ENCODE measurements around the gene SNED1.

The SNED1 gene

DNA sequence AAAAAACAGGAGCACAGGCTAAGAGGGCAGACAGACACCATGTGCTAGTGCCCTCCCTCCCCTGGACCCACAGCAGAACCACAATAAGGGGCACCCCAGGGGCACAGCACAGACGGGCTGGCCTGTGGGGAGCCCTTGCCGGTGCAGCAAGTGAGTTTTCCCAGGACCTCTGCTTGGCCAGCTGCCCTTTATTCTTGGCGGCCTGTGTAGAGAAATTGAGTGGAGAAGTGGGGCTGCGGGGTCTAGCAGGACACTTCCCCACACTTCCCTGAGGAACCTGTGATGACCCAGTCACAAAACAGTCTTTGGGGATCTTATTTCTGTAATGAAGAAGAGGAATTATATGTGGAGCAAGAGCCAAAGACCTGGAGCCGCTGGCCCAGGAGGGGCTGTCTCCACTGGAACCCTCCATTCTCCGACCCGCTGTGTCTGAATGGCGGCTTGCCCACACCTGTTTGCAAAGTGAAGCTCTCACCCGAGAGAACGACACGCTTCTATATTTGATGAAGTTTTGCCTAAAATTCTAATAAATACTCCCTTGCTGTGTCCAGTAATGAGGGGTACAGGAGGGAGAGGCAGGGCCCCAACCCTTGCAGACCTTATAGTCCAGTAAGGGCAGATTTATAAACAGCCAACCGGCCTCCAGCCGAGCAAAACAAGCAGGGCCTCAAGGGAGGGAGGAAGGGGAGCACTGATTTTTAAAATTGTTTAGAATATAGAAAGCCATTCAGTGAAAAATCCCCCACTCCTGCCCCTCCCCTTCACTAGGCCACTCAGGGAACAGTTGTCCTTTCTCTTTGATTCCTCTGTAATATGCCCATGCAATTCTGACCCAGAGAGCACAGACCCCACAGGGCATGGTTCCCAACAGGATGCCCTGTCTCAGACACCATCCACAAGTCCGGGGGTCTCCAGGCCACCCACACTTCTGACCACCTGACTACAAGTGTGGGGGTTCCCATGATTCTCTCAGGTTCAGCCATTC is 44.7 kb upstream of the SNED1 start:
- H3K9me3 ChIP-seq, result no peaks in the 10 kb centered on the region
- no peaks in the 10 kb centered on the region for H3K36me3 ChIP-seq
- no peak overlapping the region for H3K4me3 ChIP-seq (ENCODE audit: low read depth, low read length)
- DNase-seq, result no peak
- peaks cover 8% of the 10 kb centered on the region for H3K4me1 ChIP-seq
- TF ChIP-seq, protein P1, sequence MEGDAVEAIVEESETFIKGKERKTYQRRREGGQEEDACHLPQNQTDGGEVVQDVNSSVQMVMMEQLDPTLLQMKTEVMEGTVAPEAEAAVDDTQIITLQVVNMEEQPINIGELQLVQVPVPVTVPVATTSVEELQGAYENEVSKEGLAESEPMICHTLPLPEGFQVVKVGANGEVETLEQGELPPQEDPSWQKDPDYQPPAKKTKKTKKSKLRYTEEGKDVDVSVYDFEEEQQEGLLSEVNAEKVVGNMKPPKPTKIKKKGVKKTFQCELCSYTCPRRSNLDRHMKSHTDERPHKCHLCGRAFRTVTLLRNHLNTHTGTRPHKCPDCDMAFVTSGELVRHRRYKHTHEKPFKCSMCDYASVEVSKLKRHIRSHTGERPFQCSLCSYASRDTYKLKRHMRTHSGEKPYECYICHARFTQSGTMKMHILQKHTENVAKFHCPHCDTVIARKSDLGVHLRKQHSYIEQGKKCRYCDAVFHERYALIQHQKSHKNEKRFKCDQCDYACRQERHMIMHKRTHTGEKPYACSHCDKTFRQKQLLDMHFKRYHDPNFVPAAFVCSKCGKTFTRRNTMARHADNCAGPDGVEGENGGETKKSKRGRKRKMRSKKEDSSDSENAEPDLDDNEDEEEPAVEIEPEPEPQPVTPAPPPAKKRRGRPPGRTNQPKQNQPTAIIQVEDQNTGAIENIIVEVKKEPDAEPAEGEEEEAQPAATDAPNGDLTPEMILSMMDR (IDR thresholded peaks at IDR 0.05; ENCODE audit: low read depth, low read length), result no peak
- H3K27me3 ChIP-seq, result no peaks in the 10 kb centered on the region

DNA sequence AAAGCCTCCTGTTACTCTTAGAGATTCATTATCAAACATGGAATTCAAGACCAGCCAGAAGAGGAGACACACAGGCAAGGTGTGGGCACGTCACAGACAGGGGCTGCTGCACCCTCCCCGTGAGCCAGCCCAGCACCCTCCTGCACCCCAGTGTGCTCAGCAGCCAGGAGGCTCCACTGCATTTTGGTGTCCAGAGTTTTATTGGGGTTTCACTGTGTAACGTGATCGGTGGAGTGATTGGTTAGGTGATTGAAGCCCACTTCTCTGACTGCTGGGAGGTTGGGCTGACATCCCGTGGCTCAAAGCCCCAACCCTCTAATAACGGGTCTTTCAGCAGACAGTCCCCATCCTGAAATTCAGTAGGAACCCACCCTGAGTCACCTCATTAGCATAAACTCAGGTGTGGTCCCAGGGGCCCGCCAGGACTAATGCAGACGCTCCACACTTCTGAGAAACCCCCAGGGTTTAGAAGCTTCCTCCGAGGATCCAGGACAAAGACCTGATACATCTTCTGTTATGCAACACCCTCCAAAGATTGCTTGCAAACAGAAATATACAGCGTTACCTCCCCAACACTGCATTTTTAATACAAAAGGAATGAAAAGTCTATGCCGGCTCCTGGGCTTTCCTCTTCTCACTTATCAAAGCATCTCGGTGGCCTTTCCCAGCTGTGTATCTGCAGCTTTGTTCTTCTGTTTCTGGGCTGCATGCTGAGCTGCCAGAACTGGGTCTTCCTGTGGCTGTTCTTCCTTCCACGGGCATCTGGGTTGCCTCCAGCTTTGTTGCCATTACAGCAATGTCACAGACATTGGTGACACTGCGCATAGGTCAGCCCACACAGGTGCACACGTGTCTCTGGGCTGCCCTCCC is 43.7 kb upstream of the SNED1 start:
- Histone ChIP-seq H3K4me1 (peaks cover 8% of the 10 kb centered on the region), H3K9me3 (no peaks in the 10 kb centered on the region), H3K36me3 (no peaks in the 10 kb centered on the region), H3K27me3 (no peaks in the 10 kb centered on the region), H3K4me3 (ENCODE audit: low read depth, low read length) (no peak overlapping the region)
- TF ChIP-seq, protein P1 (IDR thresholded peaks at IDR 0.05; ENCODE audit: low read depth, low read length), result no peak
- DNase-seq, result peak; percentile 16

DNA sequence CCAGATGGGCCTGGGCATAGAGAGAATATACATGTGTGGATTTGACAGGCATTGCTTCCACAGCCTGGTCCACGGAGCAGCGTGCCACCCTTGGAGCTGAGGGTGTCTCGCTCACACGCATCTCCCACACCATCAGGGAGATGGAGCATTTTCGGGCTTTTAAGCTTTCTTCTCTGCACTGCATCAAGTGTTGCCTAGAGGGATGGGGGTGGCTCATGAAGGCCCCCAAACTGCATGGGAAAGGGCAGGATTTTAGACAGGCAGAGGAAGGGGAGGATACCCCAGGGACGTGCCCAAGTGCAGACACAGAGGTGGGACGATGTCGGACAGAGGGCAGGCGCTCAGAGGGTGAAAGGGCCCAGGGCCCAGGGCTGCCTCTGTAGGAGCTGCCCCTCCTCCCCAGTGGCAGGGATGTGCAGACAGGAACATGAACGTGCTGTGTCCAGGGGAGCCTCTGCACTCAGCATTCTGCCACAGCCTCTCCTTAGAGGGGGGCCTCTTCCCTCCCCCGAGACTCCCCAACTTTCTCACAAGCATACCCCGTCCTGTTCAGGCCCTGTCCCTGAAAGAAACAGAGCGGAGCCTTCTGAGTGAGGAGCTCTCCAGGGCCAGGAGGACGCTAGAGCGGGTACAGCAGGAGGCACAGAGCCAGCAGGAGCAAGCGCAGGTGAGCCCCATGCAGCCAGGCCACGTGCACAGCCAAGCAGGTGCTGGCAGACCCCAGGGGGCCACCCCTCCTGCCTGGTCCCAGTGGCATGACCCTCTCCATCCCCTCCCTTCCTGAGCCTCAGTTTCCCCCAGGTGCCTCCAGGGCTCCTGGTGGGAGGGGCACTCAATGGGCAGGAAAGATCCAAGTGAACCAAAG is 42.9 kb upstream of the SNED1 start:
- no peak for DNase-seq
- H3K36me3 ChIP-seq, result no peaks in the 10 kb centered on the region
- TF ChIP-seq, protein P1 (IDR thresholded peaks at IDR 0.05; ENCODE audit: low read depth, low read length), result no peak
- no peaks in the 10 kb centered on the region for H3K9me3 ChIP-seq
- peaks cover 13% of the 10 kb centered on the region for H3K4me1 ChIP-seq
- no peak overlapping the region for H3K4me3 ChIP-seq (ENCODE audit: low read depth, low read length)
- no peaks in the 10 kb centered on the region for H3K27me3 ChIP-seq

DNA sequence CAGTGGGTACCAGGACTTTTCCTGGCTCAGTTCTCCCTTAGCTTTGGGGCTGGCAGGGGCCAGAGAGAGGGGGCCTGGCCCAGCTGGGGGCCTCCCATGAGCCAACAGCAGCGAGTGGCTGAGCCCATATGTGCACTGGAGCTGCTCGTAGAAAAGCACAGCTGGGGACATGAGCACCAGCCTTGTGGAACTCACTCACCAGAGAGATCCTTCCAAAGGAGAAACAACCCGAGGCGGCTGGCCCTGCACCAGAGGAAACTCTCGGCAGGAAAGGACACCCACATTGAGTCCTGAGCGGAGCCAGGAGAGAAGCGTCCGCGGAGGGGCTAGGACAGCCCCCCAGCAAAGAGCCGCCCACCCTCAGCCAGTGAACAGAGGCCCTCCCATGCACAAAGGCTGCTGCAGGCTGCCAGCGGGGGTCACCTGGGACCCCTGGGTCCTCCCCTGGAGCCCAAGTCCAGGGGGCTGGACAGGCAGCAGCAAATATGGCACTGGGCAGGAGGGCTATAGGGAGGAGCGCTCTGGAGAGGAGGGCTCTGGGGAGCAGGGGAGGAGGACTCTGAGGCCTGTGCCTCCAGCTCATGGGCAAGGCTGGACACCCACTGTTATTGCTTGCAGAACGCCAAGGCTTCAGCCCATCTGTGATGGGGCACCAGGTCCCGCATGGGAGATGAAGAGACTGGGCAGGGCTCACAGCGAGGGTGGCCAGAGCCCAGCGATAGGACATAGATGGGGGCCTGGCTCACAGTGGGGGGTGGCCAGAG is 42.1 kb upstream of the SNED1 start:
- no peak overlapping the region for H3K4me3 ChIP-seq (ENCODE audit: low read depth, low read length)
- H3K27me3 ChIP-seq, result no peaks in the 10 kb centered on the region
- no peaks in the 10 kb centered on the region for H3K9me3 ChIP-seq
- TF ChIP-seq, protein P1 (IDR thresholded peaks at IDR 0.05; ENCODE audit: low read depth, low read length), result no peak
- peaks cover 14% of the 10 kb centered on the region for H3K4me1 ChIP-seq
- no peak for DNase-seq
- H3K36me3 ChIP-seq, result no peaks in the 10 kb centered on the region

DNA sequence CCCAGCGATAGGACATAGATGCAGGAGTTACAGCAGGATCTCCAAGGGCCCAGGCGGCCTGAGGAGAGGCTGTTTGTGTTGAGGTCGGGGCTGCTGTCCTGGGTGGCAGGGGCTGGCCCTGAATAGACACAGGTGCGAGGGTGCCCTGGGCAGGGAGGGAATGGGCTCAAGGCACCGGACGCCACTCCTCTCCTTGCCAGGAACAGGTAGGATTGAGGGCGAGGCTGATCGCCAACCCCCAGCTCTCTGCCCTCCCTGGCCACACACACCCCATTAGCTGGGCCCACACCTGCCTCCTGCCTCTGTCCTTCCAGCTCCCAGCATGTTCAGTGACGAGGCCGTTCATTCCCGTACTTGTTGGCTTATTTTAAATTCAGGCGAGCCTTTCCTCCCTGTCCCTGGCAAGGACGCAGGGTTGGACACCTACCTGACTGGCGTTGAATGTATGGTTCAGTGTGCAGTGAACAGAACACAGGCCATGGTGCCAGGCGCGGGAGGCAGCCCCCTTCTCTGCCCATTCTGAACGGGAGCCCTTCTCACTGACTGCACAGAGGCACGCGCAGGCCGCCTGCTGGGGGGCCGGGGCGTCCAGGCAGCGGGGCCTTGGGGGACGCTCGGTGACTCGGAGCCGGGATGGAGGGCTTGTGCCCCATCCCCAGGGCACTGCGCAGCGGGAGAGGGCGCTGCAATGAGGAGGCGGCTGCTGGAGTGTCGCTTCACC is 41.3 kb upstream of the SNED1 start:
- peaks cover 14% of the 10 kb centered on the region for H3K4me1 ChIP-seq
- no peak overlapping the region for H3K4me3 ChIP-seq (ENCODE audit: low read depth, low read length)
- TF ChIP-seq, protein P1 (IDR thresholded peaks at IDR 0.05; ENCODE audit: low read depth, low read length), result no peak
- H3K9me3 ChIP-seq, result no peaks in the 10 kb centered on the region
- DNase-seq, result no peak
- H3K27me3 ChIP-seq, result no peaks in the 10 kb centered on the region
- no peaks in the 10 kb centered on the region for H3K36me3 ChIP-seq
